Stimulated activated CD4-positive, alpha-beta T cell treated with anti-CD3 and anti-CD28 coated beads, TNF-alpha, amount 100 ng/mL, for 1 hour (primary cell): ENCODE results near the gene MLNR.

Source experiments
- DNase-seq, 3 donors: peaks; one replicate each; pipeline ENCODE4 v3.0.0-alpha.2; 2020; ENCODE audit warnings: low read depth in 3 of 3, low spot score in 1 of 3

The MLNR gene

GRCh38 chr13:49225223-49226042 lies 5.3 kb downstream of the MLNR start:
- no peak for DNase-seq

- DNase-seq: no peak
These were observed 6.5 kb downstream of the MLNR start for GRCh38 chr13:49226613-49227012.

DNA sequence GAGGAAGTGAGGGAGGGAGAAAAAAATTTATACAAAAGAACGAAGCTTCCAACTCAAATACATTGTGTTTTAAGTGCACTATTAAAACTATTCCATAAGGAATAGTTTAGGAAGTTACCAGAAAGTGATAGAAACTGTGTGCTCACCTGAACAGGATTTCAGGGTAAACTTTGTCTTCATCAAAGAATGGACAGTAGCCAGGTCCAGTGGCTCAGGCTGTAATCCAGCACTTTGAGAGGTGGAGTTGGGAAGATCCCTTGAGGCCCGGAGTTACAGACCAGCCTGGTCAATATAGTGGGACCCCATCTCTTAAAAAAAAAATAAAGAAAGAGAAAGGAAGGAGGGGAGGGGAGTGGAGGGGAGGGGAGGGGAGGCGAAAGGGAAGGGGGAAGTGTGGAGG lies 14.6 kb downstream of the MLNR start:
- DNase-seq: no peak

GRCh38 chr13:49235856-49236431 lies 15.8 kb downstream of the MLNR start:
- DNase-seq: no peak

GRCh38 chr13:49238621-49239020 lies 18.5 kb downstream of the MLNR start:
- DNase-seq: no peak

- DNase-seq: no peak
These were observed 19.9 kb downstream of the MLNR start for GRCh38 chr13:49240017-49240416.

GRCh38 chr13:49241296-49241695 lies 21.2 kb downstream of the MLNR start:
- no peak for DNase-seq

GRCh38 chr13:49245101-49245500 lies 25.0 kb downstream of the MLNR start:
- DNase-seq: no peak

DNA sequence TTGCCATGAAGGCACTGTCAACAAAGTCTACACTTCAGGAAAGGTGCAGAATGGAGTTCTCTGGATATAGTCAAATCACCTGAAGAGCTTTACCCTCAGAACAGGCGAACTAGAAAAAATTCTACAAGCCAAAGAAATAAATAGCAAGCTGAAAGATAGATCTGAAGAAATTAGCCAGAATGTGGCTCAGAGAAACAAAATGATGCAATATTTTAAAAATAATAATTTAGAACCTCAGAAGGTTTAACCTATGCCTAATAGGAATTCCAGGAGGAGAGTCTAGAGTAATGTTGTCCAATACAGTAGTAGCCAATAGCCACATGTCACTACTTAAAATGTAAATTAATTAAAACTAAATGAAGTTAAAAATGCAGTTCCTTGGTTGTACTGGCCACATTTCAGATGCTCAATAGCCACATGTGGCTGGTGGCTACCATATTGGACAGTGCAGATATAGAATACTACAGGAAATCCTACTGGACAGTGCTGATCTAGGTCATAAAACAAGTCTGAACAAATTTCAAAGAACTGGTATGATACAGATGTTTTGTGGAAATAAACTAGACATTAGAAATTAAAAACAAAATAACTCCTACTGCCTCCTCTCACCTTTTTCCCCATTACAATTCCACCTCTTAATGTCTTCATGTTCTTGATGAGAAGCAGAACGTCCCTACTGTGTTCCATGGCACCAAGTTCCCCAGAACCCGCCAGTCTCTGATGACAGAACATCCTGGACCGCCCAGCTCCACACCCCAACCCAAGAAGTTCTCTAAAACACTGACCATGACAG lies 26.9 kb downstream of the MLNR start:
- no peak for DNase-seq

GRCh38 chr13:49247643-49248621 lies 27.8 kb downstream of the MLNR start, which contains the start of gene CDADC1:
Gene CDADC1 (plus strand): TSS chr13:49247925. CDS start chr13:49248038, 113 bp downstream.
- peak; percentile 44 to 77 (median 57) for DNase-seq

DNA sequence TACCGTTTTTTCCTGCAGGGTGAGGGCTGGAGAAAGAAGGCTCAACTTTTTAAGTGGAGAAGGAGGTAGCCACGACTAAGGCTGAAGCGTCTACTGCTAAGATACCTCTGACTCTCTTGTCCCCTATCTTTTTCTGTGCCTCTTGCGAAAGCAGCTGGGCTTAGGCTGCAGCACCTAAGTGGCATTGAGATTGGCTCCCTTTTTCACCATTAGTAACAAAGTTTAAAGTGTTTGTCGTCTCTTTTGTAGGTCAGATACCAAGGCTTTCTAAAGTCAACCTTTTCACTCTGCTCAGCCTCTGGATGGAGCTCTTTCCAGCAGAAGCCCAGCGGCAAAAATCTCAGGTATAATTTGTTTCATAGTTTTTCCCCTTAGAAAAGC lies 28.5 kb downstream of the MLNR start:
- no peak for DNase-seq

GRCh38 chr13:49251326-49251725 lies 31.2 kb downstream of the MLNR start:
- DNase-seq: no peak

- DNase-seq: no peak
These were observed 33.2 kb downstream of the MLNR start for GRCh38 chr13:49253310-49253709.

DNA sequence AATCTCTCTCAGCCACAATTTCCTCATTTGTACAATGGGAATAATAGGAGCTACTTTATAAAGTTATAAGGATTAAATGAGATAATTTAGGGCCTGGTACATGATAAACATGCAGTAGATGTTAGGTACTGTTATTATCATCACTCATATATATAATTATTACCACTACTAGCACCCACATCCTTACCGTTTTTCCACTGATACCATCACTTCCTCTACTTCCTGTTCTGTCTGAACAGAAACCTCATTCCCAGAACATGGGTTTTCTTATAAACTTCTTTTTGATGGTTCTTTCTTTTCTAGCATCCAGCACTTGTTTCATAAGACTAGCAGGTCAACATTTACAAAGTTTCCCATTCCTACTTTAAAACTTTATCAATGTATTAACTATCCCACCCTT lies 33.9 kb downstream of the MLNR start:
- DNase-seq: no peak

- no peak for DNase-seq
These were observed 36.7 kb downstream of the MLNR start for GRCh38 chr13:49256841-49257240.

DNA sequence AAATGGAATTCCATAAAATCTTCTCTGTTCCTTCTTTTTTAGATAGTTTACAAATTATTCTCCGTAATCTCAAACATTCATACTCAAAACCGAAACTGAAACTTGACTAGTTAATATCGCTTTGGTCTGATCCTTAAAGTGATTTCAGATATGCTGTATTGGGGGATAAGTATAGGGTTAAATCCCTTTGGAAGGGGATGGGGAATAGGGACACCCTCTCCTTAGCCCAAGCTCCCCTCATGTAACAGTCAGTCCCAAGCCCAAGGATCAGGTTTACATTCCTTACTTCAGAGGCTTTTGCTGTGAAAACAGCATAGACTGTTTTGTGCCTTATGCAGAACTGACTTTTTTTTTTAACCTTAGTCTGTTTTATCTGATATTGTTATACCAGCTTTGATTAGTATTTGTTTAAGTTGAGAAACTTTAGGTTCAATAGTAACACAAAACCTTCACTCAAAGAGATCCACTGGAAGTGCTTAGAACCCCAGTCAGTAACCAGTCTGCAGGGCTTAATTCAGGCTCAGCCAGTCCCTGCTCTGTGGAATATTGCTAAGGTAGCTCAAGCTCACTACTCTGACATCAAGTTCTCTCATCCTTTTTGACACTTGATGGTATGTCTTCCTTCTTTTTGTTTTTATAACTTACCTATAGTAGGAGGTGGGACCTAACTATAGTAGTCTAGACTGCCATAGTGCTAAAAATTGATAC lies 38.1 kb downstream of the MLNR start:
- DNase-seq: no peak

- DNase-seq: no peak
These were observed 39.4 kb downstream of the MLNR start for GRCh38 chr13:49259586-49259985.

DNA sequence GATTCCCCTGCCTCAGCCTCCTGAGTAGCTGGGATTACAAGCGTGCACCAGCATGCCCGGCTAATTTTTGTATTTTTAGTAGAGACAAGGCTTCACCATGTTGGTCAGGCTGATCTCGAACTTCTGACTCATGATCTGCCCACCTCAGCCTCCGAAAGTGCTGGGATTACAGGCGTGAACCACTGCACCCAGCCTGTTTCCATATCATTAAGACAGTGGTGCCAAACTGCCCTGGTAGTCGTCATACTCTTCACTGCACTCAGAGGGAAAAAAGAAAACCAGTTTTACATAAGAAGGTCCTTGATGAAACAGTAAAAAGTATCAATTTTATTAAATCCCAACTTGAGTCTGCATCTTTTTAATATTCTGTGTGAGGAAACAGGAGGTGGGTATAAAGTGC lies 42.5 kb downstream of the MLNR start:
- DNase-seq: no peak

DNA sequence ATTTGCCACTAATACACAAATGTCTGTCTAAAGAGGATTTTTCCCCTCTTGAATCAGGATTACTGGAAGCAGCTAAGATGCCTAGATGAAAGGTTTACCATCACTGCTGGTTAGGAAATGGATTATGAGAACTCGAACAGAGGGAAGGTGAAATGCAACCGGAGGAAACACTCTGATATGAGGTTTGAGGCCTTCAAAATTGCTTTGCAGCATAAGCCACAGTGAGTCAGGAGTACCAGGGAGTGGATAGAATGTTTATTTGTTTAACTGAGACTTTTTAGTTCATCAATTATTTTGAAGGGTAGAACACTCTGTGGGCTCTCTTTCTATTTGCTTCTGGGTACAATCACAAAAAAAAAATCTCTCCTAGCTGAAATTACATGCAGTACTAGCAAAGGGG lies 45.7 kb downstream of the MLNR start:
- no peak for DNase-seq

- DNase-seq: no peak
These were observed 51.1 kb downstream of the MLNR start for GRCh38 chr13:49271264-49271663.
